SH-SY5Y (cell line): ENCODE measurements around the gene KDM4C.

ENCODE experiments used
- GATA2 ChIP-seq: IDR thresholded peaks from 2 replicates; pipeline ENCODE4 v1.6.1; 2011; ENCODE audit warnings: mild to moderate bottlenecking, low read depth, low read length
- GATA3 ChIP-seq: IDR thresholded peaks from 2 replicates; pipeline ENCODE4 v1.6.1; 2011; ENCODE audit warnings: low read depth, mild to moderate bottlenecking, low read length, moderate library complexity

The KDM4C gene

GRCh38 chr9:6915635-6916034 lies 157.9 kb downstream of the KDM4C start:
- TF ChIP-seq GATA3 (no peak), GATA2 (no peak)

DNA sequence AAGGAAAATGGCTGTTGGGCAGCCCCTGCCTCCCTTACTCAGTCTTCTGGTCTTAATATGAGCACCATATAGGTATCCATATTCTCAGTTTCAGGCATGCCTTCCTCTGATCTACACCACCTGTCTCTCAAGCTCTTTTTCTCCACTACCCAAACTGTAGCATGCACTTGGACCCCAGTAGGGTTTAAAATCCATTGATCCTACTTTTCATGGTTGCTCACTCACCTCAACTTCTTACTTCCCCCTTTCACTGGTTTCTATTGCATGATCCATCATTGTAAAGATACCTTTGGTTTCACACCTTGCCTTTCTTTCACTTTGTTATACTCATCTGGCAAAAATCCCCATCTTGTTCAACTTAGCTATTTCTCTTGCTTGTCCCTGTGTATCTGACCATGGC lies 159.4 kb downstream of the KDM4C start:
- TF ChIP-seq GATA3 (no peak), GATA2 (no peak)

- TF ChIP-seq GATA3 (no peak), GATA2 (no peak)
These were observed 162.3 kb downstream of the KDM4C start for GRCh38 chr9:6920041-6920440.

GRCh38 chr9:6921315-6921714 lies 163.5 kb downstream of the KDM4C start:
- no peak for TF ChIP-seq GATA2
- no peak for TF ChIP-seq GATA3

DNA sequence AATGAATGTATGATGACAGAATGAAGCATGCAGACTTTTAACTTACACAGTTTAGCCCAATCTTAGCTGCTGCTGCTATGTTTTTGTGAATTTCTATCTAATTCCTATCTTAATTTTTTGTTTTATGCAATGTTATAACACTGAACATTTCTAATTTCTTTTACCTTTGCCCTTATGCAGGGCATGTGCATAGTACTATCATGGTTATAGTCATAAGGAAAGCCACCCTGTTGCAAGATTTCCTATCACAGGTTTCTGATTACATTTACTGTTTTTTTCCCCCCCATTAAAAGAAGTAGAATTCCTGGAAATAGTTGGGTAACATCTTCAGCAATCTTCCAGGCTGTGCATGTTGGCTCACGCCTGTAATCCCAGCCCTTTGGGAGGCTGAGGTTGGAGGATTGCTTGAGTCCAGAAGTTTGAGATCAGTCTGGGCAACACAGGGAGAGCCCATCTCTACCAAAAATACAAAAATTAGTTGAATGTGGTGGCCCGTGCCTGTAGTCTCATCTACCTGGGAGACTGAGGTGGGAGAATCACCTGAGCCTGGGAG lies 164.4 kb downstream of the KDM4C start:
- no peak for TF ChIP-seq GATA2
- no peak for TF ChIP-seq GATA3

- peak; percentile 96 for TF ChIP-seq GATA2
- peak; percentile 93 for TF ChIP-seq GATA3
These were observed 164.9 kb downstream of the KDM4C start for GRCh38 chr9:6922680-6923079.

GRCh38 chr9:6923086-6923485 lies 165.3 kb downstream of the KDM4C start:
- no peak for TF ChIP-seq GATA3
- no peak for TF ChIP-seq GATA2

GRCh38 chr9:6924149-6924548 lies 166.4 kb downstream of the KDM4C start:
- TF ChIP-seq GATA2: no peak
- TF ChIP-seq GATA3: no peak

DNA sequence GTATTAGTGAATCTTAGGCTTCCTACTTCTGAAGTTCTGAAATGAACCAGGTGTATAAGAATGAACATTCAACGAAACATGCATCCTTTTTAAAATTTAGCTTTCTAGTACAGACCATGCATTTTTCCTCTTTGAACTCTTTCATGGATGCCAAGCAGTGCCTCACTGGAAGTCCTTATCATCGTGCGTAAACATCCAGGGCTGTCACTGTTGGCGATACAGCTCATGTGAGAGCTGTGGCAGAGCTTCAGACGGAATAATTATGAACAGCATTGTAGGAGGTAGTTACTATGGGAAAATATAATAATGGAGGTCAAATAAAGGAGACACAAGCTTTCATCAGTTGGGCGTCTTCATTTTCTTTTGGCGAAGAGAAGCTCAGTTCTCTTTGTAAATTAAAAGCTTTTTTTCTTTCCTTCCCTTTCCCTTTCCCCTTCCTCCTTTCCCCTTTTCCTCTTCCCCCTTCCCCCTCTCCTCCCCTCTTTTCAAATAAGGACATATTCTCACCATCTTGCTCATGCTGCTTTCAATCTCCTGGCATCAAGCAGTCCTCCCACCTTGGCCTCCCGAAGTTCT lies 167.3 kb downstream of the KDM4C start:
- TF ChIP-seq GATA2: peak; percentile 68
- no peak for TF ChIP-seq GATA3

DNA sequence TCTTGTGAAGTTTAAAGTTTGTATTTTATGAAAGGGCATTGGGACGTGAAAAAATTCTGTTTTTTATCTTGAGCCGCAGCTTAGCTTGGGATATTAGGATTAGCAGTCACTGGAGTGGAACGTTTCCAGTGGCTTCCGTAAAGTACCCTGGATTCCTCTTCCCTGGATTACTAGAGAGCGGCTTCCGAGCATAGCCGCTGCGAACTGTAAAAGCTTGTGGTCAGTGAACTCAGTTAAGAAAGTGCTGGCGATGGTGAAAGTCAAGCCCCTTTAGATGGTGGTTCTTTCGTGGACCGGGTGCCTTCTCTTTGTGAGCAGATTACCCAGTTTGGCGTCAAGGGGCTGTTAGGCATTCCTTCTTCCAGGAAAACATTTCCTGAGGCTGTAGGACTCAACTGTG lies 168.1 kb downstream of the KDM4C start:
- TF ChIP-seq GATA2 (no peak), GATA3 (no peak)

DNA sequence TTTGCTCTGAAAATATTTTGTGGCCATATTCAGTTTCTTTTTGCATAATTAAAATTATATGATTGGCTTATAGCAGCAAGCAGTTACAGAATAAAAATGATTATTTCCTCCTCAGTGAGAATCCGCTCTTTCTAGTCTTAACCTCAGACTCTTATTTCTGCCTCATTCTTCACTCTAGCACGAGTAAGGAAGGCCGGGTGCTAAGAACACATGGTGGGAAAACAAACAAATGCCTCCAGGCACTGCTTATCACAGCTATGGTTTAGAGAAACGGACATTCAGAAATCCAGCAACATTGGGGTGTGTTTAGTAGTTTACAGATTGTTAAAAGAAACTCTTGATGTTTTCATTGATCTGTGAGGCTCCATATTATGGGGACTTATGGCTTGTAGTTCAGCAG lies 168.7 kb downstream of the KDM4C start:
- no peak for TF ChIP-seq GATA2
- TF ChIP-seq GATA3: no peak

DNA sequence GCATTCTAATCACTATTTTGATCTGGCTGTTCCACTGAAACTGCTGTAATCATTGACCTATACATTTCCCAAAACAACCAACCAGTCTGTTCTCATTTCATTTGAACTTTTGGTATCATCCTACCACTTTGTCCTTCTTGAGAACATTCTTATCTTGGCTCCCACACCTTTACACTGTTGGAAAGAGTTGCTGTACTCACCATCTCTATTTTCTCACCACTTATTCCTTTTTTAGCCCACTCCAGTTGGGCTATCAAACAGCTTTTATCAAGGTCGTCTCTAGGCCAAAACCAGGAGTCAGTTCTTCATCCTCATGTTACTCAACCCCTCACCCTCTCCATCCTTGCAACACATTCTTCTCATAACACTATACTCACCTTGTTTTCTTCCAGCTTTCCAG lies 170.1 kb downstream of the KDM4C start:
- TF ChIP-seq GATA2 (no peak), GATA3 (no peak)

GRCh38 chr9:6928863-6929262 lies 171.1 kb downstream of the KDM4C start:
- TF ChIP-seq GATA3: no peak
- no peak for TF ChIP-seq GATA2

DNA sequence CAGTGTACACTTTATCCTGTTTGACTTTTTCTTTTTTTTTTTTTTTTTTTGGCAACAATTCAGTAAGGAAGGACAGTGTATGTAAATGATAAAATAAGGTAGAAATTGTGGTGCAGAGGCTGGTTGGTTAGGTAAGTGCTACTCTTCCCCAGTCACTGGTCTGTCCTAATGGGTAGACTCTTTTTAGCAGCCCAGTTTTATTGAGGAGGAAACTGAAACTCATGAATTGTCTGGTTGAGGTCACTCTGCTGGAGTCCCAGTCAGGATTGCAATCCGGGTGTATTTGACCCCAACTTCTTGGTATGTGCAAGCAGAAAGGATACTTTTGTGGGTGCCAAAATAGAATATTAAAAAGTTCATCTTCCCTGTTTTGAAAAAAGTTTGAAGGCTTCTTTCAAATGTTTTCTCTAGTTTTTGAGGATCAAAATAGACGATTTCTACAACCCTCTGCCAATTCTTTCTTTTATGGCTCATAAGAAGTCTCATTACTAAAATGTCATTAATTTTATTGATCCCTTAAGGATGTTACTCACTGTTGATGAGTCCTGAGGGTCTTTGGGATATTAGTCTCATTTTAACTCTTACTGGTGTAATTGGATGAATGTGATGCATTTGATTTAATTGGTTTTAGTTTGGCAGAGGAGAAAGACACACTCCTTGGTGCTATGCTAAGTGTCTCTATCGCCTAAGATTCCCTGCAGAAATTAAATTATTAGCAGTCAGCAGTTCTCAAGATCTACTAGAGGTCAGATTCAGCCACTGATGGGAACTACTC lies 171.9 kb downstream of the KDM4C start:
- TF ChIP-seq GATA2: no peak
- no peak for TF ChIP-seq GATA3

DNA sequence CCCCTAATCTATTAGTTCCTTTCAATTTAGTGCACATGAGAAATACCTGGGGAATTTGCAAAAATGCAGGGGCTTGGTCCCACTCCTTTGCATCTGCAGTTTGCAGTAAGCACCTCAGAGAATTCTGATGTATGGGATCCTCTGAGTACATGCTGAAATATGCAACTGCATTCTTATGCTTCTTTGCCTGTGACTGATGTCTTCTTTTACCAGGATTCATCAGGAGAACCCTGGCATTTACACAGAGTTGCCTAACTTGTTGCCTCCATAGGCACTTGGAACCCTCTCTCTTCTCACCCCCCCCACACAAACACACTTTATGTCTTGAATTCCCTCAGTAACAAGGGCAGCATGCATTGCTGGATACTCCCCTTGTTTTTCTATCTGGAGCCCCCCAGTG lies 173.1 kb downstream of the KDM4C start:
- no peak for TF ChIP-seq GATA3
- no peak for TF ChIP-seq GATA2

- no peak for TF ChIP-seq GATA2
- TF ChIP-seq GATA3: no peak
These were observed 174.1 kb downstream of the KDM4C start for GRCh38 chr9:6931913-6932312.
